ENCODE data around the gene MMP15.

GRCh38 chr16:58041628-58041955 lies 16.0 kb downstream of the MMP15 start:
- TF ChIP-seq, protein P1, sequence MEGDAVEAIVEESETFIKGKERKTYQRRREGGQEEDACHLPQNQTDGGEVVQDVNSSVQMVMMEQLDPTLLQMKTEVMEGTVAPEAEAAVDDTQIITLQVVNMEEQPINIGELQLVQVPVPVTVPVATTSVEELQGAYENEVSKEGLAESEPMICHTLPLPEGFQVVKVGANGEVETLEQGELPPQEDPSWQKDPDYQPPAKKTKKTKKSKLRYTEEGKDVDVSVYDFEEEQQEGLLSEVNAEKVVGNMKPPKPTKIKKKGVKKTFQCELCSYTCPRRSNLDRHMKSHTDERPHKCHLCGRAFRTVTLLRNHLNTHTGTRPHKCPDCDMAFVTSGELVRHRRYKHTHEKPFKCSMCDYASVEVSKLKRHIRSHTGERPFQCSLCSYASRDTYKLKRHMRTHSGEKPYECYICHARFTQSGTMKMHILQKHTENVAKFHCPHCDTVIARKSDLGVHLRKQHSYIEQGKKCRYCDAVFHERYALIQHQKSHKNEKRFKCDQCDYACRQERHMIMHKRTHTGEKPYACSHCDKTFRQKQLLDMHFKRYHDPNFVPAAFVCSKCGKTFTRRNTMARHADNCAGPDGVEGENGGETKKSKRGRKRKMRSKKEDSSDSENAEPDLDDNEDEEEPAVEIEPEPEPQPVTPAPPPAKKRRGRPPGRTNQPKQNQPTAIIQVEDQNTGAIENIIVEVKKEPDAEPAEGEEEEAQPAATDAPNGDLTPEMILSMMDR (IDR thresholded peaks at IDR 0.05) = no peak
- no peak for TF ChIP-seq POLR2A (IDR thresholded peaks at IDR 0.05)
- TF ChIP-seq EP300 (IDR thresholded peaks at IDR 0.05) = no peak
